ENCODE results near the gene PARN. TPM values are rescaled to one million over a fixed set of nuclear protein-coding genes. Genes with fewer than 3 reads are reported as not detected.

Gene PARN
- total and polyA plus RNA-seq, 7 donors = 14.4 to 75.3 (median 33.6) TPM

DNA sequence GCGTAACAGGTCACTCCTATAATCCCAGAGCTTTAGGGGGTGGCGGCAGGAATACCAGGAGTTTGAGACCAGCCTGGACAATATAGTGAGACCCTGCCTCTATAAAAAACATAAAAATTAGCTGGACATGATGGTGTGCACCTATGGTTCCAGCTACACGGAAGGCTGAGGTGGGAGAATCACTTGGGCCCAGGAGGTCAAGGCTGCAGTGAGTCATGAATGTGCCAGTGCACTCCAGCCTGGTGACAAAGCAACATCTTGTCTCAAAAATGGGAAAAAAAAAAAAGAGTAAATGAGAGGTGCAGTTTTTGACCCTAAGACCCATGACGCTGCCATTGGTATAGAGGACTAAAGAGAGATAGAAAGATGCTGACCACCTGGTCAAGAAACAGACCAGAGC lies 16.1 kb downstream of the PARN start:
- Histone ChIP-seq H3K27me3 (no peaks in the 10 kb centered on the region), H3K27ac (no peak overlapping the region), H3K36me3 (peaks cover 3 to 95% (median 54%) of the 10 kb centered on the region in 4 donors), H3K9me3 (no peaks in the 10 kb centered on the region), H3K4me1 (no peaks in the 10 kb centered on the region), H3K4me3 (no peak overlapping the region)
- WGBS, 2 donors = 97 to 99% methylated on average over 4 of the region's 4 CpGs
- intact Hi-C loops (cut with DNase I) = no loop called here
- DNase-seq = no peak
- TF ChIP-seq, protein P1, sequence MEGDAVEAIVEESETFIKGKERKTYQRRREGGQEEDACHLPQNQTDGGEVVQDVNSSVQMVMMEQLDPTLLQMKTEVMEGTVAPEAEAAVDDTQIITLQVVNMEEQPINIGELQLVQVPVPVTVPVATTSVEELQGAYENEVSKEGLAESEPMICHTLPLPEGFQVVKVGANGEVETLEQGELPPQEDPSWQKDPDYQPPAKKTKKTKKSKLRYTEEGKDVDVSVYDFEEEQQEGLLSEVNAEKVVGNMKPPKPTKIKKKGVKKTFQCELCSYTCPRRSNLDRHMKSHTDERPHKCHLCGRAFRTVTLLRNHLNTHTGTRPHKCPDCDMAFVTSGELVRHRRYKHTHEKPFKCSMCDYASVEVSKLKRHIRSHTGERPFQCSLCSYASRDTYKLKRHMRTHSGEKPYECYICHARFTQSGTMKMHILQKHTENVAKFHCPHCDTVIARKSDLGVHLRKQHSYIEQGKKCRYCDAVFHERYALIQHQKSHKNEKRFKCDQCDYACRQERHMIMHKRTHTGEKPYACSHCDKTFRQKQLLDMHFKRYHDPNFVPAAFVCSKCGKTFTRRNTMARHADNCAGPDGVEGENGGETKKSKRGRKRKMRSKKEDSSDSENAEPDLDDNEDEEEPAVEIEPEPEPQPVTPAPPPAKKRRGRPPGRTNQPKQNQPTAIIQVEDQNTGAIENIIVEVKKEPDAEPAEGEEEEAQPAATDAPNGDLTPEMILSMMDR (IDR thresholded peaks at IDR 0.05) = no peak
- TF ChIP-seq POLR2A (IDR thresholded peaks at IDR 0.05) = no peak

DNA sequence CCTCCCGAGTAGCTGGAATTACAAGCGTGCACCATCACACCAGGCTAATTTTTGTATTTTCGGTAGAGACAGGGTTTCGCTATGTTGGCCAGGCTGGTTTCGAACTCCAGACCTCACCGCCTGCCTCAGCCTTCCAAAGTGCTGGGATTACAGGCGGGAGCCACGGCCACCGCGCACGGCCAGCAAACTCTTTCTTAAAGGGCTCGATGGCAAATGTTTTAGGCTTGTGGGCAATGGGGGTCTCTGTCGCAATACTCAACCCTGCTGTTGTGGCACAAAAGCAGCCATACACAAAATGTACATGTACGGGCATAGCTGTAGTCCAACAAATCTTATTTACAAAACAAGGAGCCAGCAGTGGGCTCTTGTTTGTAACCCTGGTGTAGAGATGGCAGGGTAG lies 18.4 kb downstream of the PARN start:
- TF ChIP-seq, protein P1 (IDR thresholded peaks at IDR 0.05) = no peak
- no peak for TF ChIP-seq POLR2A (IDR thresholded peaks at IDR 0.05)
- 97 to 98% methylated on average over 14 of the region's 14 CpGs for WGBS, 2 donors
- no peaks in the 10 kb centered on the region for H3K4me1 ChIP-seq
- no peak overlapping the region for H3K4me3 ChIP-seq
- DNase-seq = no peak
- intact Hi-C loops (cut with DNase I) = no loop called here
- H3K27me3 ChIP-seq = no peaks in the 10 kb centered on the region
- no peaks in the 10 kb centered on the region for H3K9me3 ChIP-seq
- peaks cover 10 to 98% (median 62%) of the 10 kb centered on the region in 4 donors for H3K36me3 ChIP-seq
- no peak overlapping the region for H3K27ac ChIP-seq

DNA sequence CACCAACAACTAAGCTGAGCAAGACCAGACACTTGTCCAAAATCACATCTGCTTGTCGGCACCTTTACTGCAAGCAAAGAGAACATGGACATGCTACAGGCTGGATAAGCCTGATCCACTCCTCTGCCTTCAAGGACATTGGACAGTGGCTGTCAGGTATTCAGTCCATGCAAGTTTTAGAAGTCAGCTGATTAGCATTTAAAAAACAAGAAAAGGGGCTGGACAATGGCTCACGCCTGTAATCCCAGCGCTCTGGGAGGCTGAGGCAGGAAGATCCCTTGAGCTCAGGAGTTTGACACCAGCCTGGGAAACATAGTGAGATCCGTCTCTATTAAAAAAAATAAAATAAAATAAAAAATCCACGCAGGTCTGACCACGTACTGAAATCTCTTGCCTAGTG lies 20.3 kb downstream of the PARN start:
- WGBS, 2 donors = 97 to 98% methylated on average over 6 of the region's 6 CpGs
- peaks cover 10 to 98% (median 56%) of the 10 kb centered on the region in 4 donors for H3K36me3 ChIP-seq
- no peaks in the 10 kb centered on the region for H3K27me3 ChIP-seq
- H3K4me3 ChIP-seq = no peak overlapping the region
- intact Hi-C loops (cut with DNase I) = no loop called here
- H3K27ac ChIP-seq = no peak overlapping the region
- no peak for DNase-seq
- H3K4me1 ChIP-seq = no peaks in the 10 kb centered on the region
- no peak for TF ChIP-seq POLR2A (IDR thresholded peaks at IDR 0.05)
- TF ChIP-seq, protein P1 (IDR thresholded peaks at IDR 0.05) = no peak
- TF ChIP-seq EP300 (IDR thresholded peaks at IDR 0.05) = no peak
- no peaks in the 10 kb centered on the region for H3K9me3 ChIP-seq

DNA sequence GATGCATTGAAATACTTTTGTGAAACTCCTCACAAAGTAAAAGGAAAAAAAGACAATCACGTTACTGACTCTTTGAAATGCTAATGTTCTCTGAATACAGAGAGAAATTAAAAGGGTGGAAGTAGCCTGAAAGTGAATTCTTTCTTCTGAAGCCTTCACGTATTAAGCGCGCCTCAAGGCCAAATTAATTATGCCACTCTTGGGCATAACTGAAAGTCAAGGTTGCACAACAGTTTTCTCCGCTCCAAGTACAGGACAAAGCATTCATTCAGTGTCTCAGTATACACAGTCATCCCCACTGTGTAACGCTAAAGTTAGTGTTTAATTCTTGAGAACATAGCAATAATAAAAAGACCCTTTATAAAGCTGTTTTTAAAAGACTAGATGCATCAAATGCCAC lies 21.5 kb downstream of the PARN start:
- DNase-seq = no peak
- intact Hi-C loops (cut with DNase I) = no loop called here
- H3K36me3 ChIP-seq = peaks cover 18 to 98% (median 56%) of the 10 kb centered on the region in 4 donors
- no peaks in the 10 kb centered on the region for H3K4me1 ChIP-seq
- no peak overlapping the region for H3K4me3 ChIP-seq
- TF ChIP-seq, protein P1 (IDR thresholded peaks at IDR 0.05) = no peak
- TF ChIP-seq EP300 (IDR thresholded peaks at IDR 0.05) (no peak), POLR2A (IDR thresholded peaks at IDR 0.05) (no peak), POLR2AphosphoS5 (IDR thresholded peaks at IDR 0.05) (no peak)
- no peaks in the 10 kb centered on the region for H3K27me3 ChIP-seq
- no peak overlapping the region for H3K27ac ChIP-seq
- WGBS, 2 donors = 87 to 92% methylated on average over 6 of the region's 6 CpGs
- H3K9me3 ChIP-seq = no peaks in the 10 kb centered on the region

DNA sequence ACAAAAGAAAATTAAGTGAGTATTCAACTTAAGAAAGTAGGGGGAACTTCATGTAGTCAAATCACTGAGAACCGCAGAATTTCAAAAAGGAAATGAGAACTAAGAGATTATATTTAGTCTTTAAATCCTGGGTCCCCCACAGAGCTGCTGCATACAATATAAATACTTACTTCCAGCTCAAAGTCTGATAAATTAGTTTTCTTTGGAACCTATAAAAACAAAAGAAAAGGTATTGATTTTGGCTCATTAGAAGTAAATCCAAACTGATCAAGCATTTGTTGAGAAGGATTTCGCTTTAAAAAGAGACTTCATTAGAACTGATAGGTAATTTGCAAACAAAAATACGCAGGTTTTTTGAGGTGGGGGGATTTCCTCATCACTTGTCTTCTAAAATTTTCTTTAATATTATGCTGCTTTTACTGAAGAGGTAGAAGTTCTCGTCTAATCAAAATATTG lies 21.9 kb downstream of the PARN start:
- Histone ChIP-seq H3K27me3 (no peaks in the 10 kb centered on the region), H3K4me1 (no peaks in the 10 kb centered on the region), H3K4me3 (no peak overlapping the region), H3K36me3 (peaks cover 18 to 98% (median 60%) of the 10 kb centered on the region in 4 donors), H3K27ac (no peak overlapping the region), H3K9me3 (no peaks in the 10 kb centered on the region)
- DNase-seq = no peak
- TF ChIP-seq POLR2A (IDR thresholded peaks at IDR 0.05) (no peak), POLR2AphosphoS5 (IDR thresholded peaks at IDR 0.05) (no peak), EP300 (IDR thresholded peaks at IDR 0.05) (no peak)
- TF ChIP-seq, protein P1 (IDR thresholded peaks at IDR 0.05) = no peak
- WGBS, 2 donors = 86 to 93% methylated on average over 4 of the region's 4 CpGs
- intact Hi-C loops (cut with DNase I) = no loop called here

Data from sigmoid colon (tissue), 7 donors.